Measurements from ENCODE around the gene DPP10. TPM values are rescaled to one million over a fixed set of nuclear protein-coding genes. Genes with fewer than 3 reads are reported as not detected.

DPP10 gene
- total RNA-seq, 6 experiments from 2014 or later: not detected

DNA sequence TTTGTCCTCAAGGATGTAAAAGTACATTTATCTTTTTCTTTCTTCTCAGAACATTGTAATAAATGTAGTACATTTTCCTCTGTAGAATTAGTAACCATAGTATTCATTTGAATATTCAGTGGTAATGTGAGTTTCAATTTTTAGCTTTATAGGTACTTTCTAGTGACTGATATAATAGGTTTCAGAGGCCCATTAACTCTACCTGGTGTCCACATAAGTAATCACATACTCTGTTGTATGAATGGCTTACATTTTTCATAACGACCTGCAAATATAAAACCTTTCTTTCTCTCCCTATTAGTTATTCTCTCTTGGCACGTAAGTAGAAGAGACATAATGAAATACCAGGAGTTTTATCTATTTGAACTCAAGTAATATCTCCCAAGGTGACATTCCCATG, 1017.6 kb downstream of the DPP10 start:
- H3K4me3 Mint-ChIP-seq: no peak overlapping the region
- H3K27me3 Mint-ChIP-seq (ENCODE audit: insufficient read depth): no peaks in the 10 kb centered on the region; the same call in 1 of the 2 replicates
- no peak overlapping the region for H3K27ac Mint-ChIP-seq
- H3K4me1 Mint-ChIP-seq (ENCODE audit: low read depth): no peaks in the 10 kb centered on the region
- TF ChIP-seq, protein P1, sequence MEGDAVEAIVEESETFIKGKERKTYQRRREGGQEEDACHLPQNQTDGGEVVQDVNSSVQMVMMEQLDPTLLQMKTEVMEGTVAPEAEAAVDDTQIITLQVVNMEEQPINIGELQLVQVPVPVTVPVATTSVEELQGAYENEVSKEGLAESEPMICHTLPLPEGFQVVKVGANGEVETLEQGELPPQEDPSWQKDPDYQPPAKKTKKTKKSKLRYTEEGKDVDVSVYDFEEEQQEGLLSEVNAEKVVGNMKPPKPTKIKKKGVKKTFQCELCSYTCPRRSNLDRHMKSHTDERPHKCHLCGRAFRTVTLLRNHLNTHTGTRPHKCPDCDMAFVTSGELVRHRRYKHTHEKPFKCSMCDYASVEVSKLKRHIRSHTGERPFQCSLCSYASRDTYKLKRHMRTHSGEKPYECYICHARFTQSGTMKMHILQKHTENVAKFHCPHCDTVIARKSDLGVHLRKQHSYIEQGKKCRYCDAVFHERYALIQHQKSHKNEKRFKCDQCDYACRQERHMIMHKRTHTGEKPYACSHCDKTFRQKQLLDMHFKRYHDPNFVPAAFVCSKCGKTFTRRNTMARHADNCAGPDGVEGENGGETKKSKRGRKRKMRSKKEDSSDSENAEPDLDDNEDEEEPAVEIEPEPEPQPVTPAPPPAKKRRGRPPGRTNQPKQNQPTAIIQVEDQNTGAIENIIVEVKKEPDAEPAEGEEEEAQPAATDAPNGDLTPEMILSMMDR (IDR thresholded peaks at IDR 0.05): no peak
- no peaks in the 10 kb centered on the region for H3K36me3 Mint-ChIP-seq (ENCODE audit: low read depth)
- H3K9me3 Mint-ChIP-seq: peaks cover 20% of the 10 kb centered on the region
- no peak for DNase-seq

DNA sequence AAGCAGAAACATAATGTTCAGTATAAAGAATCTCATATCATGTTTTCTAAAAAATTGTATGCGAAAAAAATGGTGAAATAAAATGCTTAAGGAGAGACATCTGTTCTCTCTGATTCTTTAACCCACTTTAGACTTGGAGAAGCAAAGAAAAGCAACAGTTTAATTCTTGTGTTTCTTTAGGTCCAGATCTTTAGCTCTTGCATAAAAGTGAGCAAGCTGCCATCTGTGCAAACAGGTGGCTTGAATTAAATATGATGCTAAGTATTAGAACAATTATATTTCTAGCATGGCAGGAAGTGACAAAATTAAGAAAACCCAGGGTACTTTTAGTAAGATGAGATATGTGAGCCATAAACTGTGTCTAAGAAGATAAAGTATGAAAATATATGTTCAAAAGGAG, 1038.3 kb downstream of the DPP10 start:
- TF ChIP-seq, protein P1 (IDR thresholded peaks at IDR 0.05): no peak
- H3K9me3 Mint-ChIP-seq: peaks cover 31% of the 10 kb centered on the region
- H3K4me1 Mint-ChIP-seq (ENCODE audit: low read depth): no peaks in the 10 kb centered on the region
- no peak overlapping the region for H3K27ac Mint-ChIP-seq
- no peaks in the 10 kb centered on the region for H3K27me3 Mint-ChIP-seq (ENCODE audit: insufficient read depth)
- no peak overlapping the region for H3K4me3 Mint-ChIP-seq
- H3K36me3 Mint-ChIP-seq (ENCODE audit: low read depth): no peaks in the 10 kb centered on the region
- no peak for DNase-seq

DNA sequence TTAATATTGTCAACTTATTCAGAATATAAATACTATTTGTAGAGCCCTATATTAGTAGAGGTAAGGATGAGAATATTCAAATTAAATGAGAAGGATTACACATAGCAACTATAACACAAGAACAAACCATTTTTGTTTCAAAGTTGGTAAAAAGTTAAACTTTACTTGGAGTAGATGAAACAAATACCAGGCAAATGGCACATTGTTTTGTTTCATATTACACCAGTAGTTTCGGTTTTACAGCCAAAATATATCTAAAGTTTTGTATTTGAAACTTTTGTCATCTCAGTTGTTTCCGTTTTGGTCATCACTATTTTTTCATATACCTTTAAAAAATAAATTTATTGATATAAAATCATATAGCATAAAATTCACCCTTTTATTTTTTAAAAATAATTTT, 1039.4 kb downstream of the DPP10 start:
- no peak for DNase-seq
- no peak overlapping the region for H3K4me3 Mint-ChIP-seq
- no peaks in the 10 kb centered on the region for H3K36me3 Mint-ChIP-seq (ENCODE audit: low read depth)
- peaks cover 31% of the 10 kb centered on the region for H3K9me3 Mint-ChIP-seq
- H3K4me1 Mint-ChIP-seq (ENCODE audit: low read depth): no peaks in the 10 kb centered on the region
- no peak overlapping the region for H3K27ac Mint-ChIP-seq
- TF ChIP-seq, protein P1 (IDR thresholded peaks at IDR 0.05): no peak
- no peaks in the 10 kb centered on the region for H3K27me3 Mint-ChIP-seq (ENCODE audit: insufficient read depth)

DNA sequence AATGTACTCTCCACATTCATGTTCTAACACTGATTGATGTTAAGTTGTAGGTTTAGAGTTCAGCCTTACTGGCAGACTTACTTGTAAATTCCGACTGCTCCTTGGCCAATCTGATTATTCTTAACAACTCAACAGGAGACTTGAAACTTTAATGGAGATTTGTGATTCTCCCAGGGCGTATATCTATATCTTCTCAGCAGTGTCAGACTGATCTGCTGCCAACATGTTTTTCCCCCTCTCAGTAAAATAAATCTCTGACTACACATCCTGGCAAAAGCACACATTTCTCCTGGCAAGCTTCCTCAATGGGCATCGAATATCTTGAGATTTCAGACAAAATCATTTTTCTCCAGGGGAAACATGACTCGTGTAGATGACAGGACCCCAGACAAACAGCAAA, 1041.2 kb downstream of the DPP10 start:
- H3K36me3 Mint-ChIP-seq (ENCODE audit: low read depth): no peaks in the 10 kb centered on the region
- H3K4me3 Mint-ChIP-seq: no peak overlapping the region
- peaks cover 24% of the 10 kb centered on the region for H3K9me3 Mint-ChIP-seq
- DNase-seq: no peak
- no peaks in the 10 kb centered on the region for H3K27me3 Mint-ChIP-seq (ENCODE audit: insufficient read depth)
- TF ChIP-seq, protein P1 (IDR thresholded peaks at IDR 0.05): no peak
- no peaks in the 10 kb centered on the region for H3K4me1 Mint-ChIP-seq (ENCODE audit: low read depth)
- H3K27ac Mint-ChIP-seq: no peak overlapping the region

DNA sequence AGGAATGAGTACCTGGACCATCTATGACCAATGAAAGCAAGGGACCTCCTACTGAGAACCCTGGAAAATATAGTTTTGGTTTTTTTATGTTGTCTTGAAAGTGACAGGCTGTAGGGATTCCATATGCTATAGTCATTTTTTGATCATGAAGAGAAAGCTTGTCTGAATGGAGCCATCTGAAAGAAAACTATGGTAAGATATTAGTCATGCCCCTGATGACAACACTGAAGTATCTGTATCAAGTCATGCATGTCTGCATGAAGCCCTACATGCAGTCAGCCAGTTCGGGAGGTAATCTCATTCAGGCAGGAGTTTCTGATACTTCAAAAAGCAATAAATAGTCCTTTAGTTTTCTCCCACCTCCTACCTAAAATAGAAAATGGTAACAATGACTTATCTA, 1042.0 kb downstream of the DPP10 start:
- no peak for DNase-seq
- TF ChIP-seq, protein P1 (IDR thresholded peaks at IDR 0.05): no peak
- Mint-ChIP-seq H3K36me3 (ENCODE audit: low read depth) (no peaks in the 10 kb centered on the region), H3K4me1 (ENCODE audit: low read depth) (no peaks in the 10 kb centered on the region), H3K27ac (no peak overlapping the region), H3K9me3 (peaks cover 29% of the 10 kb centered on the region), H3K27me3 (ENCODE audit: insufficient read depth) (no peaks in the 10 kb centered on the region), H3K4me3 (no peak overlapping the region)

DNA sequence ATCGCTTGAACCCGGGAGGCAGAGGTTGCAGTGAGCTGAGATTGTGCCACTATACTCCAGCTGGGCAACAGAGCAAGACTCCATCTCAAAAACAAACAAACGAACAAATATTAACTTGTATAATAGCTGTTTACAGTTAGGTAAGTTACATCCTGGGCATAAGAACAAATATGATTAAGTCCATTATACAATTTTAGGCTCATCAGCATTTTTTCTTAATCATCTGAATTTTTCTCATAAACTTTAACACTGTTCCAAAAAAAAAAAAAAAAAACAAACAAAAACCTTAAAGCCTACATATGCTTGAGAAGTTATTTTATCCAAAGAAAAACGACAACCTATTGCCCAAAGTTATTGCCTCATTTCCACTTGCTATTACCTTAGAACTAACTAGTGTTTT, 1042.5 kb downstream of the DPP10 start:
- no peak for DNase-seq

More for the DNA sequence above, 1042.5 kb downstream of the DPP10 start:
- no peaks in the 10 kb centered on the region for H3K4me1 Mint-ChIP-seq (ENCODE audit: low read depth)
- H3K27ac Mint-ChIP-seq: no peak overlapping the region
- H3K4me3 Mint-ChIP-seq: no peak overlapping the region
- no peaks in the 10 kb centered on the region for H3K36me3 Mint-ChIP-seq (ENCODE audit: low read depth)
- TF ChIP-seq, protein P1 (IDR thresholded peaks at IDR 0.05): no peak
- H3K27me3 Mint-ChIP-seq (ENCODE audit: insufficient read depth): no peaks in the 10 kb centered on the region
- H3K9me3 Mint-ChIP-seq: peaks cover 29% of the 10 kb centered on the region

Measured in HFFc6 (cell line).